Body of pancreas (tissue), 4 donors: ENCODE data around the gene PRDM16. TPM values are rescaled to one million over a fixed set of nuclear protein-coding genes. Genes with fewer than 3 reads are reported as not detected.
A peak's percentile ranks its signal among the peaks of the same experiment; 100 is the strongest.

Experiments used
- ATAC-seq: fragments of 150-250 bp; one replicate; pipeline ENCODE4 v1.9.1; 2016
- DNase-seq, 4 donors: peaks; one replicate each; pipeline ENCODE4 v3.0.0-alpha.2; 2019
- H3K27ac ChIP-seq, 4 donors: fragments of 200-600 bp; sonication (generic); 1 replicate in 3 of 4; 2 replicates in 1 of 4; pipeline versions ENCODE4 v1.5.1 to v1.6.1; 2016 to 2019; ENCODE audit warnings: mild to moderate bottlenecking in 1 of 4, mixed read lengths in 1 of 4, moderate library complexity in 1 of 4
- H3K27me3 ChIP-seq, 2 donors: fragments of 200-600 bp; sonication (generic); one replicate each; pipeline ENCODE4 v1.6.0; 2016; ENCODE audit warnings: mild to moderate bottlenecking in 1 of 2
- H3K36me3 ChIP-seq, 2 donors: fragments of 200-600 bp; sonication (generic); replicated peaks in 1 of 2; 2 replicates each; pipeline ENCODE4 v1.5.1; 2016; ENCODE audit warnings: low read depth in 2 of 2; ENCODE audit not compliant: insufficient read depth in 1 of 2
- H3K4me1 ChIP-seq: fragments of 200-600 bp; sonication (generic); one replicate; pipeline ENCODE4 v1.6.0; 2016
- H3K4me3 ChIP-seq, 2 donors: fragments of 200-600 bp; sonication (generic); 1 replicate in 1 of 2; 2 replicates in 1 of 2; pipeline ENCODE4 v1.5.1; 2016 to 2019
- H3K9me3 ChIP-seq, 3 donors: fragments of 200-600 bp; sonication (generic); 1 replicate in 2 of 3; 2 replicates in 1 of 3; pipeline ENCODE4 v1.5.1; 2016
- POLR2A ChIP-seq, 3 donors: fragments of 450-650 bp; IDR thresholded peaks; one replicate each; pipeline ENCODE4 v1.6.1; 2016; ENCODE audit warnings: antibody characterized with exemption in 3 of 3, mild to moderate bottlenecking in 2 of 3
- WGBS, 2 donors: methylation state at CpG; one replicate each; pipeline ENCODE4 v1.1.5; 2017; 5-methylcytosine and 5-hydroxymethylcytosine counted together
- intact Hi-C: fragments of 100-400 bp; cut with DNase I; formaldehyde crosslinking; loops from one replicate; pipeline ENCODE4 v1.15.1; 2023
- total RNA-seq, 2 donors: library from RNA; depleted of rRNA; stranded (reverse); fragments of >200 nt; gene quantifications; one replicate each; pipeline ENCODE4 v1.1.0, GENCODE V29; 2016
- TF ChIP-seq, protein P1 (sequence below), 7 experiments: fragments of 450-650 bp in 4 of 7; fragments of 200-600 bp in 3 of 7; sonication (generic) in 3 of 7; IDR thresholded peaks; one replicate each; pipeline ENCODE4 v1.5.1; 2016 to 2019; ENCODE audit warnings: antibody characterized with exemption in 7 of 7

PRDM16 gene
- total RNA-seq, 2 donors from 2014 or later = 15.2 to 16.6 TPM

GRCh38 chr1:3138623-3139151 lies 69.7 kb downstream of the PRDM16 start:
- no peaks in the 10 kb centered on the region for H3K36me3 ChIP-seq
- H3K4me3 ChIP-seq = no peak overlapping the region
- no peak for ATAC-seq
- intact Hi-C loops = no loop called here
- H3K9me3 ChIP-seq = no peaks in the 10 kb centered on the region
- WGBS, 2 donors = 78 to 82% methylated on average over 12 to 18 of the region's 18 CpGs
- no peaks in the 10 kb centered on the region for H3K27me3 ChIP-seq
- H3K4me1 ChIP-seq = peaks cover 43% of the 10 kb centered on the region
- no peak for TF ChIP-seq POLR2A (IDR thresholded peaks at IDR 0.05)
- TF ChIP-seq, protein P1, sequence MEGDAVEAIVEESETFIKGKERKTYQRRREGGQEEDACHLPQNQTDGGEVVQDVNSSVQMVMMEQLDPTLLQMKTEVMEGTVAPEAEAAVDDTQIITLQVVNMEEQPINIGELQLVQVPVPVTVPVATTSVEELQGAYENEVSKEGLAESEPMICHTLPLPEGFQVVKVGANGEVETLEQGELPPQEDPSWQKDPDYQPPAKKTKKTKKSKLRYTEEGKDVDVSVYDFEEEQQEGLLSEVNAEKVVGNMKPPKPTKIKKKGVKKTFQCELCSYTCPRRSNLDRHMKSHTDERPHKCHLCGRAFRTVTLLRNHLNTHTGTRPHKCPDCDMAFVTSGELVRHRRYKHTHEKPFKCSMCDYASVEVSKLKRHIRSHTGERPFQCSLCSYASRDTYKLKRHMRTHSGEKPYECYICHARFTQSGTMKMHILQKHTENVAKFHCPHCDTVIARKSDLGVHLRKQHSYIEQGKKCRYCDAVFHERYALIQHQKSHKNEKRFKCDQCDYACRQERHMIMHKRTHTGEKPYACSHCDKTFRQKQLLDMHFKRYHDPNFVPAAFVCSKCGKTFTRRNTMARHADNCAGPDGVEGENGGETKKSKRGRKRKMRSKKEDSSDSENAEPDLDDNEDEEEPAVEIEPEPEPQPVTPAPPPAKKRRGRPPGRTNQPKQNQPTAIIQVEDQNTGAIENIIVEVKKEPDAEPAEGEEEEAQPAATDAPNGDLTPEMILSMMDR (IDR thresholded peaks at IDR 0.05) = no peak
- DNase-seq = no peak
- peak overlapping the region in 2 of 4 donors; percentile 57 to 62 for H3K27ac ChIP-seq

DNA sequence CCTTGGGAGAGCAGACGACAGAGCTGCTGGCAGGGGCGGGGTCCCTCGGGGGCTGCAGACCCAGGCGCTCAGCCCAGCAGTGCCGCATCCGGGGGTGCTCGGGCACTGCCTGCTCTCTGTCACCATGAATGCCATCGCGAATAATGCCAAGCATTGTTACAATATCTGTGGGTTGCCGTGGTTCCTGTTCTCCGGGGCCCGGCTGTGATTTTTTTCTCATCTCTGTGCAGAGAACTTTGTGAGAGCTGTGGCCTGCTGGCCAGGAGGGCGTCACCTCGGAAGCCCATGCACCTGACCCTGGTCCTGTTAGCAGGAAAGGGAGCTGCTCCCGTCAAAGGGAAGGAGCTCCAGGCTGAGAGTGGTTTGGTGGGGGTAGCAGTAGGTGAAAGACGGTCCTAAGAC lies 70.4 kb downstream of the PRDM16 start:
- 39 to 69% methylated on average over 8 to 16 of the region's 16 CpGs for WGBS, 2 donors
- Histone ChIP-seq H3K4me1 (peaks cover 42% of the 10 kb centered on the region), H3K27ac (peak overlapping the region in 3 of 4 donors; percentile 23 to 62 (median 57)), H3K9me3 (no peaks in the 10 kb centered on the region), H3K27me3 (no peaks in the 10 kb centered on the region), H3K4me3 (no peak overlapping the region), H3K36me3 (no peaks in the 10 kb centered on the region)
- TF ChIP-seq, protein P1 (IDR thresholded peaks at IDR 0.05) = no peak
- no peak for TF ChIP-seq POLR2A (IDR thresholded peaks at IDR 0.05)
- intact Hi-C loops = no loop called here
- DNase-seq (peak in 1 of 4 donors; percentile 20), ATAC-seq (peak; percentile 22)

- no peaks in the 10 kb centered on the region for H3K36me3 ChIP-seq
- ATAC-seq (peak; percentile 4), DNase-seq (peak in 2 of 4 donors; percentile 25 to 56)
- no peaks in the 10 kb centered on the region for H3K9me3 ChIP-seq
- peaks cover 37% of the 10 kb centered on the region for H3K4me1 ChIP-seq
- H3K27me3 ChIP-seq = no peaks in the 10 kb centered on the region
- H3K27ac ChIP-seq = peak overlapping the region in 3 of 4 donors; percentile 23 to 62 (median 57)
- no peak overlapping the region for H3K4me3 ChIP-seq
- TF ChIP-seq, protein P1 (IDR thresholded peaks at IDR 0.05) = no peak
- TF ChIP-seq POLR2A (IDR thresholded peaks at IDR 0.05) = no peak
- 46 to 58% methylated on average over 15 to 26 of the region's 26 CpGs for WGBS, 2 donors
- intact Hi-C loops = no loop called here
These were observed 70.9 kb downstream of the PRDM16 start for GRCh38 chr1:3139871-3140361.

- 64 to 77% methylated on average over 19 of the region's 19 CpGs for WGBS, 2 donors
- TF ChIP-seq, protein P1 (IDR thresholded peaks at IDR 0.05) = no peak
- TF ChIP-seq POLR2A (IDR thresholded peaks at IDR 0.05) = no peak
- Histone ChIP-seq H3K27me3 (no peaks in the 10 kb centered on the region), H3K27ac (peak overlapping the region in 3 of 4 donors; percentile 23 to 62 (median 57)), H3K9me3 (no peaks in the 10 kb centered on the region), H3K4me3 (no peak overlapping the region), H3K4me1 (peaks cover 32% of the 10 kb centered on the region), H3K36me3 (no peaks in the 10 kb centered on the region)
- ATAC-seq (no peak), DNase-seq (no peak)
- intact Hi-C loops = no loop called here
These were observed 71.4 kb downstream of the PRDM16 start for GRCh38 chr1:3140437-3140836.

DNA sequence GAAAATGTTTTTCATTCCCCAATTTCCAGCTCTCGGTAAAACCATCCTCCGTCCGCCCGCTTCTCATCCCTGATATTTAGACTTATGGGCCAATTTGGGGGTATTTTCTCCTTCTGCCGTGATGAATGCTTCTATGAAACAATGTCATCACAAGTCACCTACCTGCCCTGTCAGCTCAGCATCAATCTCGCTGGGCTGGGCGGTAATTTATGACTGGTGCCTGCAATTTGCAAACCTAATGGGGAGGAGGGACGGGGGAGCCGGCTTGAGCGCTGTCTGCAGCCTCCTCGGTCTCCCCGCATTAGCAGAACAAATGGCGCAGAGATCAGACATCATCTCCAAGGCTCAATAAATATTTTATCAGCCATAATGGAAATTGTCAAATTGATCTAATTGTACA lies 72.1 kb downstream of the PRDM16 start:
- ATAC-seq (no peak), DNase-seq (no peak)
- H3K4me1 ChIP-seq = peaks cover 27% of the 10 kb centered on the region
- 90 to 93% methylated on average over 13 of the region's 13 CpGs for WGBS, 2 donors
- H3K27ac ChIP-seq = no peak overlapping the region
- no peaks in the 10 kb centered on the region for H3K36me3 ChIP-seq
- no peaks in the 10 kb centered on the region for H3K27me3 ChIP-seq
- no peaks in the 10 kb centered on the region for H3K9me3 ChIP-seq
- no peak for TF ChIP-seq POLR2A (IDR thresholded peaks at IDR 0.05)
- TF ChIP-seq, protein P1 (IDR thresholded peaks at IDR 0.05) = no peak
- no peak overlapping the region for H3K4me3 ChIP-seq
- intact Hi-C loops = no loop called here
